GM23248 (cell line): ENCODE data around the gene SLC35D2. TPM values are rescaled to one million over a fixed set of nuclear protein-coding genes. Genes with fewer than 3 reads are reported as not detected.

ENCODE experiments used
- DNase-seq: peaks from one replicate; pipeline ENCODE4 v3.0.0-alpha.2; 2015
- H2AFZ ChIP-seq: fragments of 200-600 bp; sonication (generic); 2 replicates; pipeline ENCODE4 v1.6.1; 2016; ENCODE audit warnings: antibody characterized with exemption
- H3F3A ChIP-seq: fragments of 200-600 bp; sonication (generic); 2 replicates; pipeline ENCODE4 v1.6.1; 2016; ENCODE audit warnings: mild to moderate bottlenecking, antibody characterized with exemption, mixed run types; ENCODE audit not compliant: insufficient read depth
- H3K27ac ChIP-seq: fragments of 200-600 bp; sonication (generic); 2 replicates; pipeline ENCODE4 v1.5.1; 2016; ENCODE audit warnings: mild to moderate bottlenecking
- H3K27me3 ChIP-seq: fragments of 200-600 bp; sonication (generic); replicated peaks from 2 replicates; pipeline ENCODE4 v1.6.1; 2016; ENCODE audit warnings: mild to moderate bottlenecking; ENCODE audit not compliant: insufficient read depth
- H3K36me3 ChIP-seq: fragments of 200-600 bp; sonication (generic); 2 replicates; pipeline ENCODE4 v1.6.1; 2016; ENCODE audit warnings: low read depth, mild to moderate bottlenecking
- H3K4me1 ChIP-seq: fragments of 200-600 bp; sonication (generic); 2 replicates; pipeline ENCODE4 v1.6.1; 2016; ENCODE audit warnings: mild to moderate bottlenecking; ENCODE audit not compliant: insufficient read depth
- H3K4me2 ChIP-seq: fragments of 200-600 bp; sonication (generic); one replicate; pipeline ENCODE4 v1.6.1; 2016; ENCODE audit warnings: mild to moderate bottlenecking; ENCODE audit not compliant: unreplicated experiment
- H3K4me3 ChIP-seq: fragments of 200-600 bp; sonication (generic); 2 replicates; pipeline ENCODE4 v1.5.1; 2016; ENCODE audit warnings: mild to moderate bottlenecking
- H3K79me2 ChIP-seq: fragments of 200-600 bp; sonication (generic); 2 replicates; pipeline ENCODE4 v1.6.1; 2016; ENCODE audit warnings: mild to moderate bottlenecking; ENCODE audit not compliant: insufficient read depth
- H3K9ac ChIP-seq: fragments of 200-600 bp; sonication (generic); 2 replicates; pipeline ENCODE4 v1.6.1; 2016; ENCODE audit warnings: mild to moderate bottlenecking
- H3K9me2 ChIP-seq: fragments of 200-600 bp; sonication (generic); 2 replicates; pipeline ENCODE4 v1.6.1; 2016; ENCODE audit warnings: mixed run types, mild to moderate bottlenecking, moderate library complexity; ENCODE audit not compliant: insufficient read depth
- H3K9me3 ChIP-seq: fragments of 200-600 bp; sonication (generic); one replicate; pipeline ENCODE4 v1.6.1; 2017; ENCODE audit warnings: low read depth
- H4K20me1 ChIP-seq: fragments of 200-600 bp; sonication (generic); 2 replicates; pipeline ENCODE4 v1.6.0; 2016; ENCODE audit not compliant: insufficient read depth
- EZH2 ChIP-seq: fragments of 200-600 bp; sonication (generic); IDR thresholded peaks from 2 replicates; pipeline ENCODE4 v1.6.1; 2018; ENCODE audit warnings: antibody characterized with exemption, mild to moderate bottlenecking; ENCODE audit not compliant: insufficient read depth, poor library complexity, severe bottlenecking
- EZH2phosphoT487 ChIP-seq: fragments of 200-600 bp; sonication (generic); IDR thresholded peaks from 2 replicates; pipeline ENCODE4 v1.6.1; 2018; ENCODE audit warnings: antibody characterized with exemption, moderate library complexity, mild to moderate bottlenecking, low read depth; ENCODE audit not compliant: insufficient read depth
- WGBS, 2 experiments: methylation state at CpG; one replicate each; pipeline ENCODE4 v1.1.6; 2015 to 2017; ENCODE audit warnings: low lambda C conversion rate in 2 of 2, low coverage in 1 of 2; ENCODE audit errors: missing lambda C conversion rate in 2 of 2; 5-methylcytosine and 5-hydroxymethylcytosine counted together
- in situ Hi-C: fragments of 300-500 bp; cut with MboI; formaldehyde crosslinking; loops from 2 replicates; pipeline ENCODE4 v1.15.0; 2020
- polyA plus RNA-seq: library from polyadenylated mRNA; unstranded; fragments of >200 nt; fragmentation: Nextera tagmentation; extraction: Ambion mirVana; gene quantifications from 2 replicates; pipeline ENCODE4 v1.2.1, GENCODE V29; 2016
- total RNA-seq: library from RNA; depleted of rRNA; stranded (reverse); fragments of >200 nt; shearing (Covaris generic); gene quantifications from 2 replicates; pipeline ENCODE4 v1.2.3, GENCODE V29; 2014

The SLC35D2 gene
- total and polyA plus RNA-seq, 2 experiments from 2014 or later, result 8.0 to 12.3 TPM

- Histone ChIP-seq H4K20me1 (no peaks in the 10 kb centered on the region), H3K4me3 (no peak overlapping the region), H3F3A (no peaks in the 10 kb centered on the region), H3K4me1 (no peaks in the 10 kb centered on the region), H3K27me3 (0 out of 2 replicates have a peak, but pooled peaks cover 3% of the 10 kb centered on the region), H3K27ac (no peak overlapping the region), H3K9me3 (no peaks in the 10 kb centered on the region), H3K9me2 (no peaks in the 10 kb centered on the region), H2AFZ (no peak overlapping the region), H3K36me3 (no peaks in the 10 kb centered on the region), H3K4me2 (no peak overlapping the region), H3K79me2 (no peaks in the 10 kb centered on the region), H3K9ac (no peak overlapping the region)
- TF ChIP-seq EZH2phosphoT487 (no peak), EZH2 (no peak)
- 61% methylated on average over 4 of the region's 4 CpGs for WGBS, 2 experiments
- in situ Hi-C loops, result no loop called here
- DNase-seq, result peak; percentile 6
Observed at GRCh38 chr9:96299823-96300222, 83.7 kb downstream of the SLC35D2 start.

- H4K20me1 ChIP-seq, result no peaks in the 10 kb centered on the region
- no peaks in the 10 kb centered on the region for H3K9me3 ChIP-seq
- WGBS, 2 experiments, result 74 to 80% methylated on average over 3 of the region's 3 CpGs
- H3K36me3 ChIP-seq, result no peaks in the 10 kb centered on the region
- H3K4me1 ChIP-seq, result no peaks in the 10 kb centered on the region
- no peak overlapping the region for H3K9ac ChIP-seq
- H3K9me2 ChIP-seq, result no peaks in the 10 kb centered on the region
- no peak overlapping the region for H3K4me3 ChIP-seq
- TF ChIP-seq EZH2, result no peak
- no peak for TF ChIP-seq EZH2phosphoT487
- H3F3A ChIP-seq, result no peaks in the 10 kb centered on the region
- no peak overlapping the region for H2AFZ ChIP-seq
- H3K27me3 ChIP-seq, result 0 out of 2 replicates have a peak, but pooled peaks cover 3% of the 10 kb centered on the region
- no peak overlapping the region for H3K27ac ChIP-seq
- no peaks in the 10 kb centered on the region for H3K79me2 ChIP-seq
- in situ Hi-C loops, result no loop called here
- no peak overlapping the region for H3K4me2 ChIP-seq
- no peak for DNase-seq
Observed at GRCh38 chr9:96294159-96294545, 89.4 kb downstream of the SLC35D2 start.

GRCh38 chr9:96293498-96294158 lies 89.9 kb downstream of the SLC35D2 start:
- no peak overlapping the region for H3K27ac ChIP-seq
- no peak overlapping the region for H3K4me2 ChIP-seq
- H3K9ac ChIP-seq, result no peak overlapping the region
- no peaks in the 10 kb centered on the region for H3K4me1 ChIP-seq
- no peaks in the 10 kb centered on the region for H3K36me3 ChIP-seq
- H3F3A ChIP-seq, result no peaks in the 10 kb centered on the region
- H3K79me2 ChIP-seq, result no peaks in the 10 kb centered on the region
- in situ Hi-C loops, result no loop called here
- no peak overlapping the region for H2AFZ ChIP-seq
- H3K4me3 ChIP-seq, result no peak overlapping the region
- H4K20me1 ChIP-seq, result no peaks in the 10 kb centered on the region
- WGBS, 2 experiments, result 40 to 45% methylated on average over 3 of the region's 3 CpGs
- no peaks in the 10 kb centered on the region for H3K9me3 ChIP-seq
- 0 out of 2 replicates have a peak, but pooled peaks cover 3% of the 10 kb centered on the region for H3K27me3 ChIP-seq
- TF ChIP-seq EZH2phosphoT487 (no peak), EZH2 (no peak)
- no peaks in the 10 kb centered on the region for H3K9me2 ChIP-seq
- peak; percentile 5 for DNase-seq

- Histone ChIP-seq H2AFZ (no peak overlapping the region), H3K9me3 (no peaks in the 10 kb centered on the region), H3K4me3 (no peak overlapping the region), H3K4me1 (no peaks in the 10 kb centered on the region), H3K27ac (no peak overlapping the region), H3K79me2 (no peaks in the 10 kb centered on the region), H3F3A (no peaks in the 10 kb centered on the region), H3K9me2 (no peaks in the 10 kb centered on the region), H3K36me3 (no peaks in the 10 kb centered on the region), H3K27me3 (no peaks in the 10 kb centered on the region), H4K20me1 (no peaks in the 10 kb centered on the region), H3K4me2 (no peak overlapping the region), H3K9ac (no peak overlapping the region)
- in situ Hi-C loops, result no loop called here
- TF ChIP-seq EZH2phosphoT487 (no peak), EZH2 (no peak)
- DNase-seq, result no peak
- 70 to 75% methylated on average over 2 of the region's 2 CpGs for WGBS, 2 experiments
Observed at GRCh38 chr9:96289392-96289791, 94.1 kb downstream of the SLC35D2 start.

GRCh38 chr9:96281641-96282040 lies 101.9 kb downstream of the SLC35D2 start:
- Histone ChIP-seq H3K9me2 (no peaks in the 10 kb centered on the region), H3K79me2 (no peaks in the 10 kb centered on the region), H3K27ac (no peak overlapping the region), H3F3A (no peaks in the 10 kb centered on the region), H3K36me3 (no peaks in the 10 kb centered on the region), H3K9me3 (no peaks in the 10 kb centered on the region), H3K27me3 (no peaks in the 10 kb centered on the region), H4K20me1 (no peaks in the 10 kb centered on the region), H3K4me1 (no peaks in the 10 kb centered on the region), H3K4me2 (no peak overlapping the region), H3K9ac (no peak overlapping the region), H2AFZ (no peak overlapping the region), H3K4me3 (no peak overlapping the region)
- in situ Hi-C loops, result no loop called here
- WGBS, 2 experiments, result 37 to 43% methylated on average over 6 of the region's 6 CpGs
- TF ChIP-seq EZH2 (no peak), EZH2phosphoT487 (no peak)
- DNase-seq, result no peak
